Activated CD8-positive, alpha-beta memory T cell treated with anti-CD3 and anti-CD28 coated beads, Interleukin-2, amount 50 U/mL, for 24 hours (primary cell): Measurements from ENCODE around the gene HOXD3.

Source experiments
- DNase-seq: peaks from one replicate; pipeline ENCODE4 v3.0.0-alpha.2; 2020; ENCODE audit errors: extremely low read depth

HOXD3 gene

GRCh38 chr2:176132205-176133171, 24.6 kb upstream of the HOXD3 start:
- no peak for DNase-seq

- no peak for DNase-seq
Observed at GRCh38 chr2:176133389-176133788, 23.7 kb upstream of the HOXD3 start.

DNA sequence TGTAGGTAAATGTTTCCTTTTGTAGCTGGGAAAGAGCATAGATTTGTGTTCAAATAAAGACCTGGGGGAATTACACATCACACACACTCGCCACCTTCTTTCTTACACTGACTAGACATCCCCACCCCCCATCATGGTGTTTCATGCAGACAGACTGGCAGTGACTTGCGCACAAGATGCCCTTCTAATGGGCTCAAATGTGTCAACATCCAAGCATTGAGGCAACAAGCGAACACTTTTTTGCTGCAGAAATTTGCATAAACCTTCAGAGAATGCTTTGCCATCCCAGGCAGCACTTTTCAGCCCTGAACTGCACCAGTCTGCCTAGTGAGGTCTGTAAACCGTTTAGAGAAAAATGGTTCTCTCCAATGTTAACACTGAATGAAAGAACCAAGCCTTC, 23.1 kb upstream of the HOXD3 start:
- no peak for DNase-seq

DNA sequence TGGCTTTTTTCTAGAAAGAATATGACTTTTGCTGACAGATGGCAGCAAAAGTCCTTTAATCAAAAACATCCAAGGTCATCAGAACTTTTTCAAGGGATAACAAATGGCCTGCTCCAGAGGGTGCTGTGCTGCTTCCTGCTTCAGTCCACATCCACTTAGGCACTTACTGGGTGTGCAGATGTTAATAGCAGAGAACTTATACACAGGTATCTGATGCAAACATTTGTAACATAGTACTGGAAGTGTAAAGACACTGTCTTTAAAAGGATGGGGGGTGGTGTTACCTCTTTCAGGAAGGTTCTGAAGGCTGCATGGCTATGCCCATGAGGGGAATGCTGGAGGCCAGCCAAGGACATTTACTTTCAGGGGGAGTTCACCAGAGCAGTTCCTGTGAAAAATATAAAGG, 22.1 kb upstream of the HOXD3 start:
- DNase-seq, result no peak

GRCh38 chr2:176136374-176137251, 20.5 kb upstream of the HOXD3 start:
- DNase-seq, result no peak

DNA sequence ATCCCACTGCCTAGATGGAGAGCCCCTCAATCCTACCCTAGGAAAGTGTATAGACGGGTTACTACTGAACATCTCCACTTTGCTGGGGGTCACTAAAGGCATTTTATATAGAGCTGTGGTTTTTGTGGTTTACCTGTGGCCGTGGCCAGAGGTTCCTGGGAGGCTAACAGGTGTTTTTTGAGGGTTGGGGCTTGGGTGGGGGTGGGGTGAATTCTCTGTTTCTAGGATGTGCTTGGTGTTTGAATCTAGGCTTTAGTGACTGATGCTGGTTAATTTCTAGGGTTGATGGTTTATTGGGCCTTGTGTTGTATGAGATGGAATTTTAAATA, 19.9 kb upstream of the HOXD3 start:
- no peak for DNase-seq

DNA sequence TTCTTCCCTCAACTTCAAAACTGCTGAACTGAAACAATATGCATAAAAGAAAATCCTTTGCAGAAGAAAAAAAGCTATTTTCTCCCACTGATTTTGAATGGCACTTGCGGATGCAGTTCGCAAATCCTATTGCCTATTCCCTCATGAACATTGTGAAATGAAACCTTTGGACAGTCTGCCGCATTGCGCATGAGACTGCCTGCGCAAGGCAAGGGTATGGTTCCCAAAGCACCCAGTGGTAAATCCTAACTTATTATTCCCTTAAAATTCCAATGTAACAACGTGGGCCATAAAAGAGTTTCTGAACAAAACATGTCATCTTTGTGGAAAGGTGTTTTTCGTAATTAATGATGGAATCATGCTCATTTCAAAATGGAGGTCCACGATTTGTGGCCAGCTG, 19.2 kb upstream of the HOXD3 start:
- DNase-seq, result no peak

DNA sequence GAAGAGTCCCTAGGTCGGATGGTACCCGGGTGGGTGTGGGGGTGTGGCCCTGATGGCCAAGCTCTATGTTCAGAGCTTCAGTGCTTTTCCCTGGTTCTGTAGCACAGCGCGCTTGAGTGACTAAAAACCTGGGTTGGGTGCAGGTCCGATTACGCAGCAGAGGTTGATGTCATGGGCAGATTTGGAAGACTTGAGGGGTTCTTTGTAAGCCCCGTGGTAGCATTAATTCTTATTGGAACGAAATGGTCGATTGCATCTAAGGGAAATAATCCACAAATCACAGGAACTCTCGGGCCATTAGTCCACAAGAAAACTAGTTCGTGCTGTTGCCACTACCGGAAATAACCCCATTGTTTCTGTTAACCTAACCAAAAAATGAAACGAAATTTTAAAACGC, 18.6 kb upstream of the HOXD3 start:
- DNase-seq, result no peak

- DNase-seq, result no peak
Observed at GRCh38 chr2:176138923-176139660, 18.0 kb upstream of the HOXD3 start.

GRCh38 chr2:176139661-176140512, 17.2 kb upstream of the HOXD3 start:
- no peak for DNase-seq

DNA sequence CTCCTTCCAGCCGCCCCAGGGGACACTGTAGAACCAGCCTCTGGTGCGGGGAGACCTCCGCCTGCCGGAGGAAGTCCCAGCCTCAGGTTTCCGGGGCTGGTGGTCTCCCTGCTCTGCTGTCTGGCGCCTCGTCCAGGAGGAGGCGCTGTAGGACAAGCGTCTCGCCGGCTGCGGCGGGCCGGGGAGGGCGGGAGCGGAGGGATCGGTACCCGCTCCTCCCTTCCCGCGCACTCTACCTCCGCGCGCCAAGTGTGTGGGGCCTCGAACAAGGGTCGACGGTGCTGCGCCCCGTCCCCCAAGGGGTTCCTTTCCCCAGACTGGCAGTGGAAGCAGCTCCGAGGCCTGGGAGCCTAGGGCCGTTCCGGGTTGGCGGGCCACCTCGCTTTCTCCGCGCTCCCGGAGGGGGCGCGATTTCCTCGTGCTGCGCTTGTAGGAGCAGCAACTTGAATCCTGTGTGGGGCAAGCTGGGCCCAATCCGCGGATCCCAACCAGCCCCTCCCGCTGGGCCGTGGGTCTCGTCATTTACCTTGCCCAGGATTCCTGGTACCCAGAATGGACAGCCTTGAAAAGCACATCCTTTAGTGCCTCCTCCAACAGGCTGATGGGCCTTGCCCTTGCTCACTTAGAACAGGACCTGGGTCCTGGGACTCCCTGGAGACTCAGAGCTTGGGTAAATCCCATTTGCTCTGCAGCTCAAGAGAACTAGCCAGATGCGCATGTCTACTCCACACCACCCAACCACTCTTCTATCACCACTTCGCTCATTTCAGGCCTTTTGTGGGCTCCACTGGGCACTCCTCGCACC, 16.4 kb upstream of the HOXD3 start:
- no peak for DNase-seq

DNA sequence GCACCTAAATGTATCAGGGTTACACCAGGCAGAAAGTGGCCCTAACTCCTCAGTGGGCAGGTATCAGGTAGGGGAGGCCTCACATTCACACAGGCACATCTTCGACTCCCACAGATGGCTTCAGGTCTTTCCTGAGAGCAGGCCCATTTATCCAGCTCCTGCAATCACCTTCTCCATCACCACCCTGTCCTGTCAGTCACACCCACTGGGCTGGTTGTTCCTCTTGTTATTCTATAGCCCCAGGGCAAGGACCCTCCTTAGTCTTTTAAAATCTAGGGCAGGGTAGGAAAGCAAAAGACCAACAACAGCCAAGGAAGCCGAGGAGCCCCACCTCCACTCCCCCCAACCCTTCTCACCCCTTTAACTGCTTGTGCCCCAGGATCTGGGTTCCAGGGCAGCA, 14.8 kb upstream of the HOXD3 start:
- no peak for DNase-seq

DNA sequence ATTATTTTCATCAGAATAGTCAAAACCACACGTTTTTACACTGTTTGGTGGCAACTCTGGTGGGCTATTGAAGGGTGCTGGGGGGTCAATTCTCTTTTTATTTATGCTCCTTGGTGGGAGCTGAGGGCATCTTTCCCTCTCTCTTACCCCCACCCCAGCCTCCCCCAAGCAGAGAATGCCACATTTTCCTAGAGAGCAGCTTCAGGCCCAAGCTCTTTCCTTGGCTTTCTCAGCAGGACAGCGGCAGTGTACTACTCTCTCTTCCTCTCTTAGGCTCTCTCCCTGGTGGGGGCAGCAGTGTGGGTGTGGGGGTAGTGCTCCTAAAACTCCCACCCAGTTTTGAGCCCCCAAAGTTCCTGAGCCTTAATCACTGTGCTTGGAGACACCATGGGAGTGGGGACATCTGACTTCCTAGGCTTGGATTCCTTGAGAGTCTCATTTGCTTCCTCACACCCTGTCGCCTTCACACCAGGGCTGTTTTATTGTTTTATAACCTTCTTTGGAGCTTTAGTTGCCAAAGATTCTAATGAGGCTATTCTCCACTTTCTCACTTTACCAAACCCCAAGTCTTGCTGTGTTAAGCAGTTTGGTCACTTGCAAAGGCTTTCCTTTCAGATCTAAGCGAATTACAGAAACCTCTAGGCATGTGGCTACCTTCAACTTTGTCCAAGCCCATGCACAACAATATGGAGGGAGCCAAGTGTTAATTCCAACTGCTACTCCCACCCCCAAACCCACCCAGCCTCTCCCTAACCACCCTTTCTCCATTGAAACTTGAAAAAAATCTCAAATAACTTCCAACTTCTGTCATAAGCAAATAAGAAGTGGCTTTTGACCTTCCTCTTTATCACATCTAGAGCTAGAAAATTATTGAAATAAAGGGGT, 11.8 kb upstream of the HOXD3 start:
- no peak for DNase-seq

DNA sequence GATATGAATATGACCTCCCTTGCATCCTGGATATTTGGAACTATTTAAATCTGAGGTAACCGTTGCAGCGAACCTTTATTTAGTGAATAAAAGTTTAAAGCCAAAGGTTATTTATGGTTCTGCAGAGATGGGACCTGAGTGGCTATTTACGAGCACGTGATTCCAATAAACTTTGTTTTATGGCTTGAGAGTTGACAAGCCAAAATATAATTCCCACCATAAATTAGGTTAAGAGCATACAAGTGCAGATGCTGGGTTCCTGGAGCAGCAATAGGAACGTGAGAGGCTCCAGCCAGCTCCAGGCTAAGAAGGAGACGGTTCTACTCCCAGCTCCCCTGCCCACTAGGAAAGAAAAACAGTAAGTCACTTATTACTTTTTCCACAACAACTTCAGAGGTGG, 11.0 kb upstream of the HOXD3 start:
- no peak for DNase-seq

DNA sequence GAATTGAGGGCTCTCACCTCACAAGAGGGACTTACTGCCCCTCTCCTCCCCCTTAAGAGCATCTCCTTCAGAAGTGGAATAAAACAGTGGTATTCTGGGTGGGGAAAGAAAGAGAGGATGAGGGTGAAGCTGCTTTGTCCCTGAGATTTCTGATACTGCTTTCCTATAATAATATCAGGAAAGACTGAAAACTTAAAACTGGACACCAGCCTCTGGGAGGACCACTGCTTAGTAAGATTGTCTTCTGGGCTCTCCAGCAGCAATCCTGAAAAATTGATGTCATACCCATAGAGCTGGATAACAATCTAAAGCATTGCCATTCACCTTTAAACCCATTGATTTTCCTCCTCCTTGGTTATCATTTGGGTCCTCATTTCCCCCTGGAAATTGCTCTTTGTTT, 10.5 kb upstream of the HOXD3 start:
- DNase-seq, result no peak

- DNase-seq, result no peak
Observed at GRCh38 chr2:176147210-176147799, 9.8 kb upstream of the HOXD3 start.

DNA sequence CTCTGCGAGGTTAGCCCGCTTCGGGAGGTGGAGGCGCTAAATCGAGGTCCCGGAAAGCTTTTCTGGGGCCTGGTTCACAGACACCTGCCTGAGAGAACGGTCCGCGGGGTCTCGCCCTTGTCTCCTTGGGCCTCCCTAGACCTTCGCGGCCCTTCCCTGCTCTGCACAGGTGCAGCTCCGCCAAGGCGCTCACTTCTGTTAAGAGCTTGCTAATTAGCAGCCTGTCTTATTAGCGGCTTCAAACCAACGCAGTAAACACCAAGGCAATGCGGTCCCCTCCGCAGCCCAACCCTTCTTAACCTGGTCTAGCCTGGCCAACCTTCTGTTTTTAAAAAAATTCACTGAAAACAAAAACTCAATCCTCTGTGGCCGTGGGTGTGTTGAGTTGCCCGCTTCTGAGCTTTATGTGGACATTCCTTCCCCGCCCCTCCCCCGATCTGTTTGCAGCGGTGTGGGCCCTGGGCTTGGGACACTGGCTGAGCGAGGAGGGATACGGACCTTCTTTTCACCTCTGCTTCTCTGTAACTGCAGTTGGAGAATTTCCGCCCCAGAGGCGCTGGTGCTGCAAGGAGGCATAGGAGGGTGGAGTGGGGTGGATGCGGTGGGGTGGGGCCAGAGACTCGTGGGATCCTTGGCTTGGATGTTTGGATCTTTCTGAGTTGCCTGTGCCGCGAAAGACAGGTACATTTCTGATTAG, 9.2 kb upstream of the HOXD3 start:
- no peak for DNase-seq

GRCh38 chr2:176148751-176149421, 8.2 kb upstream of the HOXD3 start:
- no peak for DNase-seq
